HuH-7 (cell line): ENCODE results near the gene BCAR3.

Experiments
- DNase-seq: peaks from one replicate; pipeline ENCODE4 v3.0.0; 2011; ENCODE audit warnings: low spot score

Gene BCAR3

DNA sequence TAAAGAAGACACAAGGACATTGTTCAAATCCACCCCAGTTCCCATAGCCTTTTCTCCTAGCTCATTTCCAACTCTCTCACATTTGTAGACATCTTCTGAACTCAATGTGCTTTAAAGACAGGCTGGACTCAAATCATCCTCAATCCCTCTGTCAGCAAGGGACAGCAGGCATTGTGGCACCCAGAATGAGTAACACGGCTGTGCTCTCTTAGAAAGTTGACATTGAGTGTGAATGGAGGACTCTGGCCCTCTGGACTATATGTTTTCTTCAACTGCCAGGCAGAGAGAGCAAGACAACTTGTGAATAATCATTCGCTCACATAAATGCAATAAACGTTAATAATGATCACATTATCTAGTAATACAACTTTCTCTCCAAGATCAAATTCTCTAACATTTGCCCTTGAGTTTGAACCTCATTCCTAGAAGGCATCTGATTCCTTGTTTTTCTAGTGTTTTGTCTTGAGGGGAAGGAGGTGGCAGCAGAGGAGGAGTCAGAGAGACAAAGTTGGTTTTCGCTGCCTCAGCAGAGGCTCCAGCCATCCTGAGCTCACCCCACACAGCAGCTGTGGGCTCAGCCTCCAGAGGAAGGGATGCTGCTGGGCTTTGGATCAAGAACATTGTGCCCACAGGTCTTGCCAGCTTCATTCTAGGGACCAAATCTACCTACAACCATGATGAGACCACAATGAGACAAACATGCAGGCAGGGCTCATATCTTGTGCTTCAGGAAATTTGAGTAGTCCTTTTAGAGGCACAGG is 85.1 kb downstream of the BCAR3 start:
- no peak for DNase-seq

DNA sequence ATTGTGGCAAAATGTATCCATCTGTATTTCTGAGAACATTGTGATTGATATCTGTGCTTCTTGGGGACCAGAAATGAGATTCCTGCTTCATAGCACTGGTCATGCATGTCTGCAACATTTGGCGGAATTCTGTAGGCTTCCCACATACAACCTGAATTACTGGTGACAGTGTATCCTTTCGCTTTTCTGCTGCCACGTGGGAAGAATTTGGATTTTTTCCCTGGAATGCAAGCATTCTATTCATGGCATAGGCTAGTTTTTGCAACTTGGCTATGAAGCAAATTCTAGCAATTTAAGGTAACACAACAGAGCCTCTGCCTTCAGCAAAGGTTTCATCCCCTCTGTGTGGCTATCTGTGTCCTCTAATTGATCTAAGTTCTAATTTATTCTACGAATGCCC is 85.9 kb downstream of the BCAR3 start:
- DNase-seq, result no peak

DNA sequence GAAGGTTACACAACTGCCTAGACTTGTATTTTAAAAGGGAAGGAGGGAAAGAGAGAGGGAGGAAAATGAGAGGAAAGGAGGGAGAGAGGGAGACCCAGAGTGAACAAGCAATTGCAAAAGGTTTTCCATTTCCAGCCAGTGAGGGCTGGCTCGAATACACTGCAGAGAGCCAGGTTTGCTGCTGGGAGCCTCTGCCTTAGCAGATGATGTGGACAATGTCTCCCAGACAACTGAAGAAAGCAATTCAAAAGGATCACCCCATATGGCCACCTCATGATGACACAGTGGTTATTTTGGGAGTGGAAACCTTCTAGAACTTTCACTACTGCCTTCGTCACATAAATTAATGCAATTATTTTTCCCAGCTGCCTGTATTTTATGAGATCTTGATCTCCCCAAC is 86.4 kb downstream of the BCAR3 start:
- no peak for DNase-seq

DNA sequence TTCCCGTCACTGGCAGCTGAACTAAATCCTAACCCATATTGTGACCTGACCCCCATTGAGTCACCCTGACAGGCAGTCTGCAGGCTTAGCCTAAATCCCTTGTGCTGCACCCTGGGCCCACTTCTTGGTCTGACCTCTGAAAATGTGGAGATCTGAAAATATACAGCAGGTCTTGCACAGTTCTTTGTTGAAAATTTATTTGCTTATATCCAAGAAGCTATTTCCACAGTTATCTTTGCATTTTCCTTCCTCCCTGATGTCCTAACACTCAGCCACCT is 87.1 kb downstream of the BCAR3 start:
- DNase-seq, result no peak

DNA sequence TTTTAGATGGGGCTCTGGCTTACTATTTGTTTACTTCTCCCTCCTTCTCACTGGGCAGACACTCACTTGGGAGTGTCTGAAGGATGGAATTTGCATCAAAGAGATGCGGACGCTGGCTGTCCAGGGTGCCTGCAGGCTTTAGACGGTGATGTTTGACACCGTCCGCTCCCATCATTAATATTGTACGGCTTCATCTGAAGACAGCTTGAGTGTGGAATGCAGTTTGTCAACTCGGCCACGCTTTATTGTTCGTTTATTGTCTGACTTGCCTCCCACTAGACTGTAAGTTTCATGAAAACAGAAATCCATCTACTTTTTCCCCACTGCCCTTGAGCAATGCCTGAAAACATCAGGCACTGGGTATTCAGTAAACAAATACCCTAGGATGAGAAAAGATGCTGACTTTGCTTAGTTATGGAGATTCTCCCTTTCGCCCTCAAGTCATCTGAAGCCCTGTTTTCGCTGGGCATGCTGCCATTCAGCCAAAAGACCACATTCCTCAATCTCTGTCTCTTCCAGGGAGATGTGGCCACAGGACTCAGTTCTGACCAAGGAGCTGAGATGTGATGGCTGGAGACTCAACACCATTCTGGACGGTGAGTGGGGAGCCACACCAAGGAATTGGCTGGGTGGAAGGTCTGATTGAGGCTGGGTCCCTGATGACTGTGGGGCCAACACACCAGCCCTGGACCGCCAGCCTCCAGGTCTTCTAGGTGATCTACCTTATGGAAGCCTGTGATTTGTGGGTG is 87.6 kb downstream of the BCAR3 start:
- no peak for DNase-seq

DNA sequence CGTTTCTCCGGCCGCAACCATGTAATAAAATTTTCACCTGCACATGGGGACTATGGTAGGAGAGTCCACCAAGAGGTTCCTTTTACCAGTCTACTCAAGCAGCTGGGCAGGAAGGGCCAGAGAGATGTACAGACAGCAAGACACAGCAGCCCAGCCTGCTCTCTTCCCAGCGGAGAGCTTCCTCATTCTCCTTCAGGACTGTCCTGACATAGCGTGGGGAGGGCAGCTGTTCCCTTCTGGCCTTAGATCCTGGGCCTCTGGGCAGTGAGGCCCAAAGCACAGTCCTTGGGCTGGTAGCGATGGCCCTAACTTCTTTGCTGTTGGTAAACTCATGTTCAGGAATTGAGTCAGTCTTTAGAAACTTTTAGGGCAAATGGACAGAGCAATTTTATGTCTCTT is 89.1 kb downstream of the BCAR3 start:
- DNase-seq, result peak; percentile 44

DNA sequence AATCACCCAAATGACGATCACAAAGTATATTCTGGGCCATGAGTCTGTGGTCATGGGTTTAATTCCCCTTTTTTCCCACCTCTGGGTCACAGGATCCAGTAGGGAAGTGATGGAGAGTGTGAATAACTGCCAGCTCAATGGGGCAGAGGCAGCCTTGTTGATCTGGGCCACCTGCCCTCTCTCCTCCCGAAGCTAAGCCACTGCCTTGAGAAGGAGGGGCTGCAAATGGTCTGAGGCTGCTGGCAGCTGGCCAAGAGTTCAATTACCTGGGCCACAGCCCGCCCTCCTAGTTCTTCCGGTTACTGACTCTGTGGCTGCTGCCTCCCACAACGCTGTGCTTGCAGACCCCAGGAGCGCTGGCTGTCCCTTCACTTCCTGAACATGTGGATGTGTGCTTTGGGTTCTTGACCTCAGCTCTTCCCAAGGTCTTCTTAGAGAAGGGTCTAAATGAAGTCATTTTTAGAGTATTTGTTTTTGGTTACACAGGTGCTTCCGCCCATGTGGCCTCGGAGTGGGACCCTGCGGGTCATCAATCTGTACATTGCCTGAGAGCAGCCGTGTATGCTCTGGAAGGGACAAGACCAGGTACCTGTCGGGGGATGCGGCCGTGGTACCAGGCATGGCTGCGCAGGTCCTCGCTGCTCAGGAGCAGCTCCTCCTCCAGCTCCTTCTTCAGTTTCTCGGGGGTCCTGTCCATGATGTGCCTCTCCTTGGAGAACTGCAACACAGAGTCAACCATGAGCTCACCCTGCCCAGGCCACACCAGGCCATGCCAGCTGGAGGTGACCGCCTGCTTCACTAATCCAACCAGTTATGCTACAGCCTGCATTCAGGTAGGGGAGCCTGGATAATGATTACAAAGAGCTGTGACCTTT is 89.7 kb downstream of the BCAR3 start:
- peak; percentile 63 for DNase-seq

DNA sequence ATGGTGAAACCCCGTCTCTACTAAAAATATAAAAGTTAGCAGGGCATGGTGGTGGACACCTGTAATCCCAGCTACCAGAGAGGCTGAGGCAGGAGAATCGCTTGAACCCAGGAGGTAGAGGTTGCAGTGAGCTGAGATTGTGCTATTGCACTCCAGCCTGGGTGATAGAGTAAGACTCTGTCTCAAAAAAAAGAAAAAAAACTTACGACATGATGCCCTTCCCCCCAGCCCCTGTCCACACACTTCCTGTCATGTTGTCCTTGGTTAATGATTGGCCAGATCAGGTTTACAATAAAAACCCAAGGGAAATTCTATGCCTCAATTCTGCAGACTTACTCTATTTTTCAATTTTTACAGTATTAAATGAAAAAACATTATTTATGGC is 90.4 kb downstream of the BCAR3 start:
- DNase-seq, result peak; percentile 53

DNA sequence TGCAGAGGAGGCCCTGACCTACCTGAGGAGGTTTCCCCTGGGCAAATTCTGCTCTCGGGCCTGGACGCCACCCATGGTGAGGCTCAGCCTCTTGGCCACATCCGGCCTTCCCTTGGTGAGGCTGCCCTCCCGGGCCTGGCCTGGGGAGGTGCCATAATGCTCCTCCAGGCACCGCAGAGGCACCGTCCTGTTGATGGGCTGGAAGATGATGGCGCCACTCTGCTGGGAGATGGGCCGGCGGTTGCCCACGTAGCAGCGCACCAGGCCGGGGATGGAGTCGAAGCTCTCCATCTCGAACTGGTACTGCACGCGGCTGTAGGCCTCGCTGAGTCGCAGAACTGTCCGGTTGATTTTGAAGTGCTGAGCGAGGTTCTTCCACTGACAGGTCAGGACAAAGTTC is 92.7 kb downstream of the BCAR3 start:
- no peak for DNase-seq

DNA sequence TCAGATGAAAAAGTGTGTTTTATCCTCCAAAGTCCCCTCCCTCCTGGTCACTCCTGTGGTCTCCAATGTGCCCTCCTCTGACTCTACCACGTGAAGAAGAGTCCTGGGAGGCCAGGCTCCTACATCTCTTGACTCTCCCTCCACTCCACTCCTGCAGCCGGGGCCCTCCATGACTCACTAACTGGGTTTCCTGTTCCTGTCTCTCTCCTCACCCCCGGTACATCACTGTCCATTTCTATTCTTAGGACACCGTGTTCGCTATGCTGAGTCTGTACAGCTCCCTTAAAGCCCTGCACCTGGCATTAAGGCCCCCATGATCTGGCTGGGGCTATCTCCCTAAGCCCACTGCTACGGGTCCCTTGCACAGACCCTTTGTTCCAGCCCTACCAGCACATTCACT is 93.4 kb downstream of the BCAR3 start:
- DNase-seq, result no peak

DNA sequence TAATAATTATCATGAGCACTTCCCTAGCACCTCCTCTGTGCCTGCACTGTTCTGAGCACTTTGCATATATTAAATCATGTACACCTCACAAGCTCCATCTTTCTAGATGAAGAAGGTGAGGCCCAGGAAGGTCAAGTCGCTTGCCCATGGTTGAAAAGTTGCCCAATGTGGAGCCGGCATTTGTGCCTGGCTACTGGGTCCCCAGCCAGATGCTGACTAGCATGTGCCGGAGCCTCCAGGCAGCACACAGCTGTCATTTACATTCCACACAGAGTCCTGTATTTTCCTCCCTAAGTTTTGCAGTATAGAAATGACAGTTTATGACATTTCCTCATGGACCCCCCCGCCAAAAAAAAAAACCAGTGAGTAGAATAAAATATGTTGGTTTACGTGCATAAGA is 94.3 kb downstream of the BCAR3 start:
- DNase-seq, result no peak

DNA sequence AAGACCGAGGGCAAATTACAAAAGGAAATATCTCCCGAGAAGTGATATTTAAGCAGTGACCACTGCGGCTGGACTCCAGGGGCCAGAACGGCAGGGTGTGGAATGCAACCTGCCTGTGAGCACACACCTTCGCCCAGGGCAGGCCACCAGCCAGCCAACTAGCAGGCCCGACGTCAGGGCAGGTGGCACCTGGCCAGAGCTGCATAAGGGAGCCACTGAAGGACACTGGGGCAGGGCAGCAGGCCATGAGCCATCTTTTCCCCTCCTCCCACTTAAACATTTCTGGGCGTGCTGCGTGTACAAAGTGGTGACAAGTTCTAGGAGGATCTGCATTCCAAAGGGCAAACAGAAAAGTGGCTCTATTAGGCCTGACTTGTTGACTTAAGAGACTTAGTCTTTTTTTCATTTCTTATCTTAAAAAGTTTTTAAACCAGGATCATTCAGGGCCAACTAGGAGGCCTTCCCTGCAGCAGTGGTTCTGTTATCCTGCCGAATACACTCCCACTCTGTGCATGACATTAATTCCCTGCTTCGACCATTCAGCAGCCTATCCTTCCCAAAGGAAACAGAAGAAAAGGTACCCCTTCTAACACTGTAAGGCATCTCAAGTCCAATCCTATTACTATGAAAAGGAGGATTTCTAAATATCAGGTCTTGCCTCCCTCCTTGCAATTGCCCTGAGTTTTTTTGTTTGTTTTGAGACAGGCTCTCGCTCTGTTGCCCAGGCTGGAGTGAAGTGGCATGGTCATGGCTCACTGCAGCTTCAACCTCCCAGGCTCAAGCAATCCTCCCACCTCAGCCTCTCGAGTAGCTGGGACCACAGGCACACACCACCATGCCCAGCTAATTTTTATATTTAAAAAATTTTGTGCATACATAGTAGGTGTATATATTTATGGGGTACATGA is 96.3 kb downstream of the BCAR3 start:
- peak; percentile 32 for DNase-seq

DNA sequence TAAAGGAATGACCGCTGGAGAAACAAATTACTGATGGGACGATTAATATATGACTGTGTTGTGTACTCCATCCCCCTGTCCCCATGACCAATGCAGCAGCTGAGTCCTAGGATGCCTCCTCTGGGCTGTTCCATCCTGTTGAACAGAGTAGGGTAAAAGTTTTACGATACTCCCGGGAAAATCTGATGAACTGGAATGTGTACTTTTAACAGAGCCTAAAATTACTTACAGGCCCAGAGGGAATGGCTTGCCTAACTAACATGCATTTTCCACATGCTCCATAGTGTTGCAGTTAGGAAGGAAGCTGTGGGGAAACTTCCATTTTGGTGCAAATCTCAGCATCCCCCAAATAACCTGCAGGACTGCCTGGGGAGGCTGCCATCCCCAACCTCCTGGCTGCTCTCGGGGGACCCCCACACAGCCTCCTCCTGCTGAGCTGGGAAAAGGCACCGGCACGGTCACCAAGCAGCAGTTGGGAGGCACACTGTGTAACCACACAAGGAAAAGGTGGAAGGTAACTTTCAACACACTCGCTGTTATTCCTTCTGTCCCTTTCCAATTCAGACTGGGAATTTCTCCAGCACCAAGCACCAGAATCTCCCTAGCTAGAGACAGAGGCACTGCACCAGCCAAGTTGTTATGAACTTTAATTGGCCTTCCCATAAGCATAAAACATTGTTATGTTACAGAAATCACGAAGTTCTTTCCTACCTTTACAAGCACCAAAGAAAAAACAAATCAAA is 97.2 kb downstream of the BCAR3 start:
- DNase-seq, result no peak

DNA sequence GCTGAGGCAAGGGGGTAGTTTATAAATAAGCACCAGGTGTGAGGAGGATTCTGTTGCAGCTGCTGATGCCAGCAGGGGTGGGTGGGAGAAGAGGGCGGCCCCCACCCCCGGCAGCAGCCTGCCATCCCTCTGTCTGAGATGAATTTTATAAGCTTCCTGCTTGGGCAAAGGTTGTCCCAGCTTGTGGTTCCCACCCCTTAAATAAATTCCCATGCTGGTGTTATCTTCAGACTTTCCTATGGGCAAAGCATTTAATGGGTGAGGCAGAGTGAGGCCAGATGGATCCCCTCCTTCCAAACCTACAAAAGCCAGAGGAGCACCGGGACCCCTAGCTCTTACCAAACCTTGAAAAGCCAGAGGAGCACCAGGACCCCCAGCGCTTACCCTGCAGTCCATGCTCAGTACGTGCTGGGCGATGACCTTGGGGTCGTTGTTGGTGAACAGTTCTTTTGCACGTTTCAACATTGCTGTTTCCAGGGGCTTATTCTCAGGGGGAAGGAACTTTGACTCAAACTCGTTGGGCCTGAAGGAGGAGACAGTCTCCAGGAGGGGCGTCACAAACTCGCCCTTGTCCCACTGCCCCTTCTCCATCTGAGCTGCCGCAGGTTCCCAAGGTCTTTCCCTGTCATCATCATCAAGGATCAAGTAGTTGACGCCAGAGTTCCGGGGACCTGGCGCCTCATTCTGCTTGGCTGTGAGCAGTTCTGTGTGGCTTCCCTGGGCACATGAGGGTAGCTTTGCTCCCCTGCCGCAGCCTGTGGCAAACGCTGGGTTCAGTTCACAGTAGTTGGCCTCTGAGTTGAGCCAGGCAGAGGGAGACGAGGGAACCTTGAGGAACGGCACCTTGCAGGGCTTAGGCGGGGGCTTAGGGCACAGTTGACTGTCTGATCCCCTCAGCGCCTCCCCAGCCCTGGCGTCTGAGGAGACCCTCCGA is 99.5 kb downstream of the BCAR3 start:
- no peak for DNase-seq

DNA sequence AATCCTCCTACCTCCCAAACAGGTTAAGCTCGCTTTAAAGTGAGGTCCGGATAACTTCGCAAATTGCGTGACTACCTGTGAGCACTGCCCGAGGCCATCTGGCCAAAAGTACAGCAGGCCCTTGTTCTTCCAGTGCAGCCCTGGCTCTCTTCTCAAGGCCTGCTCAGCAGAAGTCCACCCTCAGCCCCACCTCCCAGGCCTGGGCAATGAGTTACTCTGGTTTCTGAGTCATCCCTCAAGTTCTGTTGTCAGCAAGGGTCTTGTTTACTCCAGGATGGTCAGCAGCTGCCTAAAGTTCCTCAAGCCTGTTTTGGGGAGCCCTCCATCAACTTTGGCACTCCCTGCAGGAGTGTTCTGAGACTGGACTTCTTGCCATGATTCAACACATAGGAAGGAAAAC is 101.7 kb downstream of the BCAR3 start:
- no peak for DNase-seq

DNA sequence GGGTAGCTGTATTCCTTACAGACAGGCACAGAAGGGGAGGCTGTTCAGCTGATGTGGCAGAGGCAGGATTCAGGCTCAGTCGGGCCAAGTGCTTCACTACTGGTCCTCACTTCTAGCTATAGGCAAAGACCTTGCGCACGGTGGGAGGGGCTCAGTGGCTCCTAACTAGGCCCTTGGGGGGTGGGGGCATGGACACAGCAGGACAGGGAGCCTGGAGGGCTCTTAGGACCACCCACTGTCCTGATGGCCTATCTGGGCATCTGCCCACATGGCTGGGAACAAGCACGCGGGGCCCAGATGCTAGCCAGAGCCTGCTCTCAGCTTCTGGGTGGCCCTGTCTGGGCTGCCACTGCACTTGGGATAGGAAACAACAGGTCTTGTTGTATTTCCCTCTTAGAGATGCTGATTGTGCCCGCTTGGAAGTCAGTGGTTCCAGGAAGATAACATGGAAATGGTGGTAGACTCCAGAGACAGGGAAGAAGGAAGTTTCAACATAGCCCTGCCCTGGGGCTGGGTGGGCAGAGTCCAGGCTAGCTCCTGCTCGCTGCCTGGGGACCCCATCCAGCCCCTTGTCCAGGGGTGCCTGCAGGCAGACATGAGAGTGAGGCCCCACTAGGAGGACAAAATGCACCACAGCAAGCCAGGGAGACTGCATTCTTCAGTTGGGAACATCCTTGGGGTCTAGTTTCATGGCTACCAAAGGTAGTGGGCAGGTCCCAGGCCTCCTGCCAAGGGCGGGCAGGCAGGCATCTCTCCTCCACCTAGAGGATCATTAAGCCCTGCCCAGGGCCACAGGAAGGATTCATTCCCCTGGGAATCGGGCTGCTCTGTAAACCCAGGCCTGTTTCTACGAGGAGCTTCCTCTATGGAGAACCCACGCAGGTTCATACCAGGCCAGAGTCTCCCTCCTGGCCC is 102.5 kb downstream of the BCAR3 start:
- no peak for DNase-seq

DNA sequence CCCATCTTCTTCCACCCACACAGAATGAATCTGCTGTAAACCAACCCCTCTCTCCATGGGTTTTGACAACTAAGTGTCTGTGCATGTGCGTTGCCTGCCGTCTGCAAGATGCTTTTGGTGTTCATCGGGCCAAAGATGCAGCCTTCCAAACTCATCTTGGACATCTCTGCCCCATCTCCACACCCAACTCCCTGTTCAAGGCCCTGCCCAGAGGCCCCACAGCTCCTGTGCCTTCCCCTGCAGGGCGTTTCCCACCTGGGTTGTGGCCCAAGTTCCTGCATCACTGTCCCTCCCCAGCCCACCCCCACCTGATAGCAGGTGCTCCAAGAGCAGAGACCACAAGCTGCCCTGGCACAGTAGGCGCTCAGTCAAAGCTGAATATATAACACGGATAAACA is 103.2 kb downstream of the BCAR3 start:
- DNase-seq, result no peak

DNA sequence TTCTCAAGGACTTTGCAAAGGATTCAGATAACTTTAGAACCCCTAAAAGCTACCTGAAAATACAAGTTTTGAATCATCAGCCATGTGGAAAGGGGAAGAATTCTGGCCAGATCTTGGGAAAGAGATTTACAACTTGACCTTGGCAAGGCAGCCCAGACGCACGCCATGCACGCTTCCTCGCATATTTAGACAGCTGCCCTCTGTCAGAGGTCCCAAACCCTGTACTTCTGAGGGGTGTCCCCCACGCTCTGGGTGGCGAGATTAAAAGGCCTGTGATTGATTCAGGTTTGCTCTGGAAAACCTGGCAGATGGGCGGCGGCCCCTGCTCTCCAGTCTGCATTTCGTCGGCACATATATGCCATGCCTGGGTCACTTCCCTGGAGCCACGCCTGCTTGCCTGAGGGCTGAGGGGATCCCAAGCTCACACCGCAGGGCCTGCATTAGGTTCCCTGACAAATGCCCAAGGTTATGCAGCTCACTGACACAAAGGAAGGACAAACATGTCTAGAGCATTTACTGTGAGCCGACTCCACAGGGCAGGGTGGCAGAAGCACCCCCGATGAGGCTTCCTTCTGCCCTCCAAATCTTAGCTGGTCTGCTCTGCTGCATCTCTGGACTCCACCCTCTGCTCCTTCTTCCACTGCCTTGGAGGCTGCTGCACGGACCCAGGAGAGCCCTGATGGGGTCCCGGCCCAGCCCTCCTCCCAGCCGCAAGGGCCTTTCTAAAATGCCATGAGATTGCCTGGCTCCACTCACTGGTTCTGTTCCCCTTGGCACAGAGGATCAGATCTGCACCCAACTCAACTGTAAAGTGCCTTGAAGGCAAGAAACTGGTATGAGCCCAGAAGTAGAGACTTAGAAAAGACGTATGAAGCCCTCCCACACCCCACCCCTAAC is 103.9 kb downstream of the BCAR3 start:
- no peak for DNase-seq
